ENCODE results near the gene CEP44.
"Not testable (repeated sequence)": the region's sequence is repeated elsewhere in the genome, so short reads cannot be mapped to it uniquely, and the experiment has no call there.

The CEP44 gene

GRCh38 chr4:174283507-174284471 lies at the start of gene CEP44, which contains the start of gene FBXO8:
Gene CEP44 (plus strand): TSS chr4:174283911. CDS start chr4:174299122, 15,211 bp downstream.
Gene FBXO8 (minus strand): TSS chr4:174283667. CDS start chr4:174263092, 20,575 bp downstream.
- DNase-seq (ENCODE audit: low read depth in 2 of 2) = peak; percentile 18 to 38

DNA sequence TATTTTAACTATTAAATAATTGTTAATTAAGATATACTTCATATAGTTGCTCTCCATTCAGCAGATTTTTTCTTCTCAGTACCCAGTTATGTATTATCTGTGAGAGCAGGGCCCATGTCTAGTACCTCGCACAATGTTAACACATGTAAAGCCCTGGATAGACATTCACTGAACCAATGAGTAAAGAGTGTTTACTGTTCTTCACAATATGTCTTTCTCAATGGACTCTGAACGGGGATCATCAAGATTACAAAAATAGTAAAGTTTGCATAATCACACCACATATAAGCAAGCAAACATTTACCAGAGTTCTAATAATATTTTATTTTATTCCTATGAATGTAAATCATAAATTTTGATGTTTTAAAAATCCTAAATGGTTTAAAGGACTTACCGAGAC lies 47.4 kb upstream of the CEP44 start:
- no peak for DNase-seq (ENCODE audit: low read depth in 2 of 2)

GRCh38 chr4:174241162-174241561 lies 42.5 kb upstream of the CEP44 start:
- DNase-seq (ENCODE audit: low read depth in 2 of 2) = no peak

DNA sequence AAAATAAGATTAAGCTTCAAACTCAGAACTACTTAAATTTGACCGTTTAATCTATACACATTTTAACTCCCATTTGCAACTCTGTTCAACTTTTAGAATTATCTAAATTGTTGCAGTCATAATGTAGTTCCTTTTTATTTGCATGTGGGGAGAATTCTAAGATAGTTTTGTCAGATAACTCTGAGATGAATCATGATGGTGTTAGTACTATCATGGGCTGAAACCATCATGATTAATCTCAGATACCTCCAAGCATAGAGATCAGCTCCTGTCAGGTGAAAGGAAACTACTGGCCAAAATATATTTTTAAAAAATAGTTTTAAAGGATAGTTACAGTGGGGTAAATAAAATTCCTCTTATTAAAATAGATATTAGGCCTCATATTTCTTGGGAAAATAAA lies 39.3 kb upstream of the CEP44 start:
- DNase-seq (ENCODE audit: low read depth in 2 of 2) = no peak

GRCh38 chr4:174245714-174246113 lies 38.0 kb upstream of the CEP44 start:
- DNase-seq (ENCODE audit: low read depth in 2 of 2) = no peak

GRCh38 chr4:174248407-174248806 lies 35.3 kb upstream of the CEP44 start:
- DNase-seq (ENCODE audit: low read depth in 2 of 2) = no peak

DNA sequence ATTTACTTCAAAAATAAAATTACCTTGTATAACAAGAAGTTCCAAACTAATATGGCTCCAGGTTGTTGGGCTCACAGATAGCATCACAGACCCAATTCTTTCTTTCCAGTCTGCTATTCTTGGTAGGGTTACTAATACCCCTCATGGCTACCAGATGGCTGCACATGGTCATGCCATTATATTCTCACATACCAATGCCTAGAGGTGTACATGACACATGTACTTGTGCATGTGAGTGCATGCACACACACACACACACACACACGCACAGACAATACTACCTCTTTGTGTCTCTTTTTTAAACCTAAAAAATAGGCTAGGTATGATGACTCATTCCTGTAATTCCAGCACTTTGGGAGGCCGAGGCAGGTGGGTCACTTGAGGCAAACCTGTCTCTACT lies 31.3 kb upstream of the CEP44 start:
- DNase-seq (ENCODE audit: low read depth in 2 of 2) = no peak

DNA sequence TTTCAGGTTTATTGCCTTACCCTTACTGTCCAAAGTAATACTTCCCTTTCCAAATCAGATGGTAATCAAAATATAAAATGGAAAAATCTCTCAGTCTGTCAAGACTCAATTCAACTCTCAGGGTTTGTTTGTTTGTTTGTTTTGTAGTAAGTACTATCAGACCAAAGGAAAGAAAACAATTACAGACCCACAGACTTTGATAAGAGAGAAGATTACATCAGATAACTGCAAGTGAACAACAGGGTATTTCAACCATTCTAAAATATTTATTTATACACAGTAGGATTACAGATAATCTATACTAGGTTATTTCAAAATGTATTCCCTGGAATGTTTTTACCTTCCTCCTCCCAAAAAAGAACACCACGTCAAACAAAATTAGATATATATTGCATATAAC lies 29.1 kb upstream of the CEP44 start:
- DNase-seq (ENCODE audit: low read depth in 2 of 2) = no peak

DNA sequence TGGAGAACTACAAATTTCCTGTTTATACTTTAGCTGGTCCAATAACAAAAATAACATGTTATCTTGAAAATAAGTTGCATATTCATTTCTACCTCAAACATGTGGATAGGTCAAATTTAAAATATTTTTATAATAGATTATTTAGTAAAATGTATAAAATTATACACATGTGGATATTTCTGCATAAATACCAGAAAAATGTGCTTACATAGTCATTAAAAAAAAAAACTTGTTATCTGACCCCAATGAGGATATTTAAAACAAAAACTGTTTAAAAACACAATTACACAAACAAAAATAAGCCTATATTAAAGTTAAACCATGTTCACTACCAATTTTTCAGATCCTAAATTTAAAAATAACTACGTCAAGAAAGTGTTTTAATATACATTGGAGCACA lies 28.3 kb upstream of the CEP44 start:
- DNase-seq (ENCODE audit: low read depth in 2 of 2) = no peak

- DNase-seq (ENCODE audit: low read depth in 2 of 2) = no peak
Observed at GRCh38 chr4:174255786-174256185, 27.9 kb upstream of the CEP44 start.

- DNase-seq (ENCODE audit: low read depth in 2 of 2) = no peak
Observed at GRCh38 chr4:174256277-174256713, 27.4 kb upstream of the CEP44 start.

DNA sequence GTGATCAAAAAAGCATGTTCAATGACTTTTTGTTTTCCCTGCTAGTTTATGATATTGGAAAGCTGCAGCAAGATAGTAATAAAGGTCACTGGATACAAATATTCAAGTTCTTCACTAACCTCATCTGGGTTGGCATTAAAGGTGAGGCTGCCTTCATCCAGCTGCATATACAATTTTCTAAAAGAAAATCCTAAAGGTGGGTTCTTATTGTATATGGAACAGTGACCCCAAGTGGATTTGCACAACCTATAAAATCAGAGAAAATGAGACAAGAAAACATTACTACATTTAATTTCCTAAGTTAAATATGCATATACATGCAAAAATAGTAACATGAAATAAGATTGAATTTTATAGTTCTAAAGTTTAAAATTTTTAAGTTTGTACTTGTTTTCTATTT lies 24.1 kb upstream of the CEP44 start:
- DNase-seq (ENCODE audit: low read depth in 2 of 2) = no peak

DNA sequence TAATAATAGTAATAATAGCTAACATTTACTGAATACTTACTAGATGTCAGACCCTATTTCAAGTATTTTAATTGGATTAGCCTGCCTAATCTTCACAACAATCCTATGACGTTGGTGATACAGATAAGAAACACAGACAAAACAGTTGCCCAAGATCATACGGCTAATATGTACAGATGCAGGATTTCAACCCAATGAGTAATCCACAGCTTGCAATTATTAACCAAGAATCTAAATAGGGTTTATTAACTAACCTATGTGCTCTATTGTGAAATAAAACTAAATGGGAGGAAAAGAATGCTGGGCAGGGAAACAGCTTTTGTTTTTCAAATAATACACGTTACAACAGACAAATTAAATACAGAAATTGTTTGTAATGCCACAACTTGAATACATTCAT lies 23.6 kb upstream of the CEP44 start:
- DNase-seq (ENCODE audit: low read depth in 2 of 2) = no peak

GRCh38 chr4:174261432-174261831 lies 22.3 kb upstream of the CEP44 start:
- not testable (repeated sequence) for DNase-seq (ENCODE audit: low read depth in 2 of 2)

DNA sequence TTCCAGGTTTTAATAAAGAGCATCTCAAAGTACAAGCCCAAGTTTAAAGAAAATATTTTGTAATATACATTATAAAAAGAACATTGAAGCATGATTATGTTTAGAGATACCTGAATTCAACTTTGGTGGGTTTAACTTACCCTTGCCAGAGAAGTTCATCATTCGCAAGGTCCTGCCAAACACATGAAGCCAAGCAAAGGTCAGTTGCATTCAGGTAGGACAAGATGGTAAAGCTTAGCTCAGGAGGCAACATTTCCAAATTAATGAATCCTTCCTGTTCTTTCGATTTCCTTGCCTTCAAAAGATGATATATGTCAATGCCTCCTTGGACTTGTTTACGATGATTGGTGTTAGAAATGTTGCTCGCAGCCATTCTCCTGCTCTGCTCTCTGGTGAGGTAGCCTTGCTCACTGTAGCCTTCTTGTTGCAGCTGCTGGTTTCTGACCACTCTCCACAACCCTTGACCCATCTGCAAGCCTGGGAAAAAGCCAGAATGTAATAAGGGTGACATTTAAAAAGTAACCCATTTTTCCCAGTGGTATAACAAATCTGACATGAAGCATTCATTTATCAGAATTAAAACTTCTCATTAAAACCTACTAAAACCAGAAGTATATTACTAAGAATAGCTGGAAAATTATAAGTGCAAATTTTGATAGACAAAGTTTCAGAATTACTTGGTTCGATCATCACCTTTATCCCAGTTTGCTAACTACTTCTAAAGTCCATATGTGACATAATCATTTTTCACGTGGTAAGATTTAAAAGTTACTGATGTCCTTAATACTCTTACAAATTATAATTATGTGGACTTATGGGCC lies 20.9 kb upstream of the CEP44 start:
- DNase-seq (ENCODE audit: low read depth in 2 of 2) = no peak

- no peak for DNase-seq (ENCODE audit: low read depth in 2 of 2)
Observed at GRCh38 chr4:174263445-174263736, 20.3 kb upstream of the CEP44 start.

DNA sequence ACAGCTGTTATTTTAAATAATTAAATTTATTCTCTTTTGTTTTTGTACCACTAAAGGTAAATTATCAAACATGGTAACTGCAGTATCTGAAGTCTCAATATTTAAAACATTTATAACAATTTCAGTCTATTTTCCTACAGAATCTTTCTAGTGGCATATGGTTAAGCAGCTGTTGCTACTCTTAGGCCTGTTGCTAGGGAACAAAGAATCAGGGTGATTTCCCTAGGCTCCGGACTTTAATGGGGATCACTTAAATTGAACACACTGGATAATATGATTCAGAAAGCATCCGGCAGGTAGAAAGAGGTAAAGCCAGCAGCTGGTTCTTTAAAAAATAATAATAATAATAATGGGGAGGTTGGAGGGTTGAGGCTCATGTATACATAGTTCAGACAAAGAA lies 17.8 kb upstream of the CEP44 start:
- DNase-seq (ENCODE audit: low read depth in 2 of 2) = no peak

GRCh38 chr4:174266416-174266815 lies 17.3 kb upstream of the CEP44 start:
- no peak for DNase-seq (ENCODE audit: low read depth in 2 of 2)

GRCh38 chr4:174273930-174274329 lies 9.8 kb upstream of the CEP44 start:
- no peak for DNase-seq (ENCODE audit: low read depth in 2 of 2)

DNA sequence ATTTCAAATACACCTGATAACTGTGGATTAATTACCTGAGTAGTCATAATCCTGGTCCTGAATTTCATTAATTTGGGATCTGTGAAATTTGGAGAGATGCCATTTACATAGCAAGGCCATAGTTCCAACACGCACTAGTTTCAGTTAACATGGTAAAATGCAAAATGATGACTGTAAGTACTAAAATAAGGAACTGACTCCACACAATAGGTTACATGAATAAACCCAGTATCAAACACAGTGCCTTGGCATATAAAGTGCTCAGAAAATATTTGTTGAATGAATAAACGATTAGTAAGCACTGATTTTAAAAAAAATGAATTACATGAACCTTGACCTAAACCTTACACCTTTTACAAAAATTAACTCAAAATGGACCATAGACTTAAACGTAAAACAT lies 9.3 kb upstream of the CEP44 start:
- no peak for DNase-seq (ENCODE audit: low read depth in 2 of 2)

- no peak for DNase-seq (ENCODE audit: low read depth in 2 of 2)
Observed at GRCh38 chr4:174275101-174275500, 8.6 kb upstream of the CEP44 start.

GRCh38 chr4:174277433-174277832 lies 6.3 kb upstream of the CEP44 start:
- no peak for DNase-seq (ENCODE audit: low read depth in 2 of 2)

DNA sequence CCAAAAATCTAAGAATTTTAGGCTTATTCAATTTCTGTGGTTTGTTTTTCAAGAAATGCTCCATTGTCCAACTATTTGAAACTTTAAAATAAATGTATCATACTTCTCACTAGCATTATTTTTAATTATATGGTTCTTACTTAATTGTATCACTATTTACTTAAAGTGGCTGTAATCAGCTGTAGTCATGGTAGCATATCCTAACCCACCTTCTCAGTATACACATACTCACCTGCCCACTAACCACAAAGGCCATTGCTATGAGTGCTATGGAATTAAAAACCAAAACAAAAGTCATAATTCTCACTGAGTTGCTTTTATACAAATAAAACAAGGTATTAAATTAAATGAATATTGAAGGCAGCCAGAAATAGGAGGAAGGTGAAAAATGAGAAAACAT lies 5.2 kb upstream of the CEP44 start:
- no peak for DNase-seq (ENCODE audit: low read depth in 2 of 2)
